Measurements from ENCODE around the gene STAG1. TPM values are rescaled to one million over a fixed set of nuclear protein-coding genes. Genes with fewer than 3 reads are reported as not detected.
A peak's percentile ranks its signal among the peaks of the same experiment; 100 is the strongest.

Gene STAG1
- total RNA-seq, 2 donors from 2014 or later, result 38.2 to 43.5 TPM

DNA sequence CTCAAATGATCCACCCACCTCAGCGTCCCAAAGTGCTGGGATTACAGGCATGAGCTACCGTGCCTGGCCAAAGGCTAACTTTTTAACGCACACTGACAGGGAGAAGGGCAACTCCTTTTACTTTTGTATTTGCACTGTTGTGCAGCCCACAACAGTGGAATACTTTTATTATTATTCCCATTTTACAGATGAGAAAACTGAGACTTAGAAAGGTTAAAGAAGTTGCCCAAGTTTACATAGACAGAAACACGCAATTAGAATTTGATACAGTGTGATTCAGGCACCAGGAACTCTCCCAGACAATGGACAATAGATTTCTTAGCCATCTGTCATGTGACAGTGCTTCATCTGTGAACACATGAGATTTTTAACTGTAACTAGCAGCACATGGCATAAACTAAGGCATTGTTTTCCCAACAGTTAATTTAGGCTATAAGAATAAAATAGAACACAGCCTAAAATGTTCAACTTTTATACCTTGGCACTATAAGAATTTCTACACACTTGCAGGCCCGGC lies 18.8 kb downstream of the STAG1 start:
- no peaks in the 10 kb centered on the region for H3K36me3 ChIP-seq
- H3K27ac ChIP-seq, result no peak overlapping the region
- H3K9ac ChIP-seq (ENCODE audit: low read depth in 2 of 2, low read length in 2 of 2), result no peak overlapping the region
- TF ChIP-seq, protein P1, sequence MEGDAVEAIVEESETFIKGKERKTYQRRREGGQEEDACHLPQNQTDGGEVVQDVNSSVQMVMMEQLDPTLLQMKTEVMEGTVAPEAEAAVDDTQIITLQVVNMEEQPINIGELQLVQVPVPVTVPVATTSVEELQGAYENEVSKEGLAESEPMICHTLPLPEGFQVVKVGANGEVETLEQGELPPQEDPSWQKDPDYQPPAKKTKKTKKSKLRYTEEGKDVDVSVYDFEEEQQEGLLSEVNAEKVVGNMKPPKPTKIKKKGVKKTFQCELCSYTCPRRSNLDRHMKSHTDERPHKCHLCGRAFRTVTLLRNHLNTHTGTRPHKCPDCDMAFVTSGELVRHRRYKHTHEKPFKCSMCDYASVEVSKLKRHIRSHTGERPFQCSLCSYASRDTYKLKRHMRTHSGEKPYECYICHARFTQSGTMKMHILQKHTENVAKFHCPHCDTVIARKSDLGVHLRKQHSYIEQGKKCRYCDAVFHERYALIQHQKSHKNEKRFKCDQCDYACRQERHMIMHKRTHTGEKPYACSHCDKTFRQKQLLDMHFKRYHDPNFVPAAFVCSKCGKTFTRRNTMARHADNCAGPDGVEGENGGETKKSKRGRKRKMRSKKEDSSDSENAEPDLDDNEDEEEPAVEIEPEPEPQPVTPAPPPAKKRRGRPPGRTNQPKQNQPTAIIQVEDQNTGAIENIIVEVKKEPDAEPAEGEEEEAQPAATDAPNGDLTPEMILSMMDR (IDR thresholded peaks at IDR 0.05), result no peak
- intact Hi-C loops (cut with DNase I), result loop anchor here (10.0 kb wide), 1 partner anchor 119 kb away; no protein-coding TSS in a partner anchor
- H3K4me3 ChIP-seq, result no peak overlapping the region
- H3K27me3 ChIP-seq, result no peaks in the 10 kb centered on the region
- H3K4me1 ChIP-seq, result peaks cover 7% of the 10 kb centered on the region
- H3K9me3 ChIP-seq, result no peaks in the 10 kb centered on the region
- no peak for DNase-seq

DNA sequence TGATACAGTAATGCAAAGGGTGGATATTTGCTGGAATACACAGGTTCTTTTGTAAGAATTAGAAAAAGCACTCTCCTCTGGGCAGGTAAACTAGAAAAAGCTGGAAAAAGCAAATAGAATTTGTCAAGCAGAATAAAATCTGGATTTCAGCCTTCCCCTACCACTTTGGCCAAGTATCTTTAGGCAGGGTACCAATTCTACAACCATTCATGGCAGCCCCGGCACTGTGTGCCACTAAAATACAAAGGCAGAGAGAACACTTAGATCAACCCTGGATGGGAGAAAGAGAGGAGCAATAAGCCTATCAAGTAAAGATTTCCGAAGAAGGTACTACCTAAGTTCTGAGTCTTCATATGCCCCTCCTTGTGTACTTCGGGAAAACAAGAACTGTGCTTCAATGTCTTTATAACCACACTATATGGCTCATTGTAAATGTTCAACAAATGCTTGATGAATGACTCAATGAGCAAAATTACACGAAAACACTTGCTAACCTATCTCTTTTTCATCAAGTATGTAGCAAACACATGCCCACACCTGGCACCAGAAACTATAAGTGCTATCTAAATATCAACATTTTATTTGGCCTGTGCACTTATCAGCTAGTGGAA lies 20.8 kb downstream of the STAG1 start:
- H3K4me1 ChIP-seq, result peaks cover 7% of the 10 kb centered on the region
- TF ChIP-seq, protein P1 (IDR thresholded peaks at IDR 0.05), result no peak
- no peaks in the 10 kb centered on the region for H3K9me3 ChIP-seq
- H3K9ac ChIP-seq (ENCODE audit: low read depth in 2 of 2, low read length in 2 of 2), result peak overlapping the region in 1 of 2 donors; percentile 38
- intact Hi-C loops (cut with DNase I), result loop anchor here (10.0 kb wide), 1 partner anchor 117 kb away; no protein-coding TSS in a partner anchor
- no peaks in the 10 kb centered on the region for H3K36me3 ChIP-seq
- DNase-seq, result no peak
- H3K27me3 ChIP-seq, result no peaks in the 10 kb centered on the region
- no peak overlapping the region for H3K4me3 ChIP-seq
- H3K27ac ChIP-seq, result peak overlapping the region; percentile 60

DNA sequence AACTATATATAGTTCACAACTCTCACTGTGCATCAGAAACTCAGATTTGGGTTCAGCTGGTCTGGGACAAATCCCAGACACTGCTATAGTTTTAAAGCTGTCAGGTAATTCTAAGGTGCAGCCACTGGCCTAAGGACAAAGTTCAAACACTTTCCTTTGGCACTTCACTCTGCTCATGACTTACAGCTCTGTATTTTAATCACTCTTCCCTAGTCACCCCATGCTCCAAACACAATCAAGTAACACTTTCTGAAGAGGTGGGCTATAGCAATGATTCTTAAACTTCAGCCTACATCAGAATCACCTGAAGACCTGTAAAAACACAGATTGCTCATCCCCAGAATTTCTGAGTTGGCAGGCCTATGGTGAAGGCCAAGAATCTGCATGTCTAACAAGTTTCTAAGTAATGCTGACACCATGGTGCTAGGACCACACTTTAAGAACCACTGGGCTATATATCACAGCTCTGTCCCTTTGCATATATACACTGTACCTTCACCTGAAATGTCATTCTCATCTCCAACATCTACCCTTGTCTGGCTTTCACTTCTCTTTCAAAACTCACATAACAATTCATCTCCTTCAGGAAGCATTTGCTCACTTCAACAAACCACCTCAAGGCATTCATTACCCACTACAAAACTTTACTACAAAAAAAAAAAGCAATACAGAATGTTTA lies 21.4 kb downstream of the STAG1 start:
- Histone ChIP-seq H3K4me3 (no peak overlapping the region), H3K36me3 (no peaks in the 10 kb centered on the region), H3K27me3 (no peaks in the 10 kb centered on the region), H3K9me3 (no peaks in the 10 kb centered on the region), H3K4me1 (peaks cover 7% of the 10 kb centered on the region), H3K27ac (peak overlapping the region; percentile 60), H3K9ac (ENCODE audit: low read depth in 2 of 2, low read length in 2 of 2) (no peak overlapping the region)
- TF ChIP-seq, protein P1 (IDR thresholded peaks at IDR 0.05), result no peak
- DNase-seq, result peak; percentile 52
- intact Hi-C loops (cut with DNase I), result loop anchor here (10.0 kb wide), 1 partner anchor 116 kb away; no protein-coding TSS in a partner anchor

DNA sequence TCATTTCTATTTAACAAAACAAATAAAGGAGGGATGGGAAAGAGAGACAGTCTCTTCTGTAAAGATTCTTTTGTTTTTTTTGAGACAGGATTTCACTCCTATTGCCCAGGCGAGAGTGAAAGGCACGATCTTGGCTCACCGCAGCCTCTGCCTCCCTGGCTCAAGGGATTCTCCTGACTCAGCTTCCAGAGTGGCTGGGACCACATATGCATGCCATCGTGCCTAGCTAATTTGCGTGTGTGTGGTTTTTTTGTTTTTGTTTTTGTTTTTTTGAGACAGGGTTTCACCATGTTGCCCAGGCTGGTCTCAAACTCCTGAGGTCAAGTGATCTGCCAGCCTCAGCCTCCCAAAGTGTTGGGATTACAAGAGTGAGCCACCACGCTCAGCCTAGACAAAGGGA lies 23.3 kb downstream of the STAG1 start:
- Histone ChIP-seq H3K9ac (ENCODE audit: low read depth in 2 of 2, low read length in 2 of 2) (no peak overlapping the region), H3K27ac (no peak overlapping the region), H3K4me3 (no peak overlapping the region), H3K4me1 (peaks cover 7% of the 10 kb centered on the region), H3K27me3 (no peaks in the 10 kb centered on the region), H3K9me3 (no peaks in the 10 kb centered on the region), H3K36me3 (no peaks in the 10 kb centered on the region)
- TF ChIP-seq, protein P1 (IDR thresholded peaks at IDR 0.05), result no peak
- DNase-seq, result no peak
- intact Hi-C loops (cut with DNase I), result no loop called here

DNA sequence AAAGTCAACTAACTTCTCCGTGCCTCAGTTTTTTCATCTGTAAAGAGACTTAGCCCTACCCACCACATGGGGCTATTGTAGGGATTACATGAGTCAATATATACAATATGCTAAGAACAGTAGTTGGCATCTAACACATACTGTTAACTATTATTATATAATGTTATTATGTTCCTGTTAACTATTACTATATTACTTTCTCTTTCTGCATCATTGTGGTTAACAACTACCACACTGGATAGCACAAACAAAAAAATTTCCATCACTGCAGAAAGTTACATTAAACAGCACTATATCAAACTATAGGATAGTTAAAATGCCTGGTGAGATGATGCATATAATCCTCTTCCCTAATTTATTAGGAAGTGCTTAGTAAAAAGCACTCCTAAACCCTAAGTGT lies 23.7 kb downstream of the STAG1 start:
- Histone ChIP-seq H3K4me3 (no peak overlapping the region), H3K9me3 (no peaks in the 10 kb centered on the region), H3K27ac (no peak overlapping the region), H3K4me1 (peaks cover 7% of the 10 kb centered on the region), H3K36me3 (no peaks in the 10 kb centered on the region), H3K27me3 (no peaks in the 10 kb centered on the region), H3K9ac (ENCODE audit: low read depth in 2 of 2, low read length in 2 of 2) (no peak overlapping the region)
- intact Hi-C loops (cut with DNase I), result no loop called here
- no peak for DNase-seq
- TF ChIP-seq, protein P1 (IDR thresholded peaks at IDR 0.05), result no peak
